Lung microvascular endothelial cell (primary cell): ENCODE data around the gene CENPM. TPM values are rescaled to one million over a fixed set of nuclear protein-coding genes. Genes with fewer than 3 reads are reported as not detected.
A peak's percentile ranks its signal among the peaks of the same experiment; 100 is the strongest.

ENCODE experiments used
- DNase-seq, 2 donors: peaks; one replicate each; pipeline versions ENCODE4 v3.0.0 to v3.0.0-alpha.2; 2010; ENCODE audit warnings: low read depth in 2 of 2
- total RNA-seq: library from RNA; depleted of rRNA; stranded (reverse); fragments of >200 nt; gene quantifications from 2 replicates; pipeline ENCODE4 v1.2.1, GENCODE V29; 2014

CENPM gene
- total RNA-seq, 1 donor from 2014 or later: 5.4 TPM

GRCh38 chr22:41915035-41915785, 31.7 kb downstream of the CENPM start, which contains the start of gene SHISA8:
SHISA8 (minus strand) TSS chr22:41915074; CDS start chr22:41914667, 407 bp downstream.
- peak; percentile 29 to 72 for DNase-seq

- DNase-seq: no peak
These were observed 32.3 kb downstream of the CENPM start for GRCh38 chr22:41914611-41915034.

GRCh38 chr22:41913842-41914534, 33.0 kb downstream of the CENPM start:
- DNase-seq: no peak

GRCh38 chr22:41913040-41913719, 33.8 kb downstream of the CENPM start:
- no peak for DNase-seq

- DNase-seq: no peak
These were observed 34.5 kb downstream of the CENPM start for GRCh38 chr22:41912338-41913039.

- DNase-seq: no peak
These were observed 35.8 kb downstream of the CENPM start for GRCh38 chr22:41911001-41911611.

- peak; percentile 17 to 21 for DNase-seq
These were observed 36.6 kb downstream of the CENPM start for GRCh38 chr22:41910050-41911000.

- no peak for DNase-seq
These were observed 37.5 kb downstream of the CENPM start for GRCh38 chr22:41909310-41910049.

GRCh38 chr22:41908411-41909309, 38.3 kb downstream of the CENPM start:
- no peak for DNase-seq

- DNase-seq: no peak
These were observed 39.2 kb downstream of the CENPM start for GRCh38 chr22:41907436-41908401.

GRCh38 chr22:41906822-41907221, 40.1 kb downstream of the CENPM start:
- DNase-seq: no peak

- no peak for DNase-seq
These were observed 41.3 kb downstream of the CENPM start for GRCh38 chr22:41905411-41906202.

- no peak for DNase-seq
These were observed 42.2 kb downstream of the CENPM start for GRCh38 chr22:41904450-41905410.

- DNase-seq: no peak
These were observed 44.0 kb downstream of the CENPM start for GRCh38 chr22:41902932-41903421.

- DNase-seq: no peak
These were observed 44.9 kb downstream of the CENPM start for GRCh38 chr22:41902016-41902415.
